ENCODE results near the gene PLEKHA7.
"Not testable (repeated sequence)": the region's sequence is repeated elsewhere in the genome, so short reads cannot be mapped to it uniquely, and the experiment has no call there.

The PLEKHA7 gene

GRCh38 chr11:16876837-16877236 is 137.4 kb downstream of the PLEKHA7 start:
- no peak for DNase-seq

DNA sequence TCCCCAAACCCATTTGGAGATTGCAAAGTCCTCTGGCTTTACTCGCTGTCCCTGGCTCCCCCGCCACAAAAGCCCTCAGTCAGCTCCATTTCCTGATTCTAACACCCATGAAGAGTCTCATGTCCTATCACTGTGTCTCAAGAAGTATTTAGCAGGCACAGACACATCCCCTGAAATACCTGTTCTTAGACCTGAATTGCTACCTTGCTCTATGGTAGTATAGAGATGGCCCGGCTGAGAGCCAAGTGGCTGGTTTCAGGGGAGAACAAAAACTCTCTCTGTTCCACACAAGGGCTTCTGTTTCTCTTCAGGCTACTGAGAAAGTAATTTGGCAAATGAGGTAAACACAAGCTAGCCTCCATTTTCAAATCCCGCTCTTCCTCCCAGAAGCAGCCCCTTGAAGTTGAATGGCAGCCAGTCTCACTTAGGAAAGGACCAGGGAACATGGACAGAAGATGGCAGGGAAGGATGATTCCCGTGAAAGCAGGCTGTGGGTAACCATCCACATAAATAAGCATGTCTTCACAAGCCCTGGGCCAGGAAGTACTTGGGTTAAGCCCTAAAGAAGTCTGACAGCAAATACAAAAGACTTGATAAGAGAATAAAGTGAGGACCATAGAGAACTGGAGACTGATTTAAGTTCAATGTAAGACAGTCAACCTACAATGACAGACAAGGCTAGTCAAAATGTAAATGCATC is 138.0 kb downstream of the PLEKHA7 start:
- DNase-seq, result no peak

DNA sequence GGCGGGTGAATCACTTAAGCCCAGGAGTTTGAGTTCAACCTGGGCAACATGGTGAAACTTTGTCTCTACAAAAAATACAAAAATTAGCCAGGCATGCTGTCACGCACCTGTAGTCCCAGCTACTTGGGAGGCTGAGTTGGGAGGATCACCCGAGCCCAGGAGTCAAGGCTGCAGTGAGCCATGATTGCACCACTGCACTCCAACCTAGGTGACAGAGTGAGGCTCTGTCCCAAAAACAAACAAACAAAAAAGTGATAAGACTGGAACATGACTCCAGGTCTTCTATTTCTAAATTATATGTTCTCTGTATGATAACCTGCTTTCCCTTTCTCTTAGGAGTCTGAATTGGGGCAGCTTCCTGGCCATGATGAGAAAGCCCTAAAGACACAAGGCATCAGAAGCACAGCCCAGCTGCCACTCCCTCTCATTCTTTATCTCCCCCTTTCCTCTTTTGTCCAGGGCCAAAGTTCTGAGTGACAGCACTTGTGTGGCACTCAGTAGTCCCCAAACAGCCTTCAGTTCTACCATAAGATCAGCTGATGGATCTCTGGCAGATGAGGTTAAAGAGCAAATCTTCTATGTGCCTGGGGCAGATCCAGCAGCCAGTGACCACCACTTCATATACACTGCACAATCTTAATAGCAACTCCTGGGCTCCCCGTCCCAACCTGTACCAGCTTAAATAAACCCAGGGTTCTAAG is 139.8 kb downstream of the PLEKHA7 start:
- DNase-seq, result no peak

- no peak for DNase-seq
Measured at GRCh38 chr11:16873289-16873688, 140.9 kb downstream of the PLEKHA7 start.

GRCh38 chr11:16871368-16871767 is 142.8 kb downstream of the PLEKHA7 start:
- no peak for DNase-seq

- no peak for DNase-seq
Measured at GRCh38 chr11:16867097-16867496, 147.1 kb downstream of the PLEKHA7 start.

GRCh38 chr11:16864428-16864827 is 149.8 kb downstream of the PLEKHA7 start:
- DNase-seq, result not testable (repeated sequence)

- DNase-seq, result no peak
Measured at GRCh38 chr11:16863389-16863788, 150.8 kb downstream of the PLEKHA7 start.

DNA sequence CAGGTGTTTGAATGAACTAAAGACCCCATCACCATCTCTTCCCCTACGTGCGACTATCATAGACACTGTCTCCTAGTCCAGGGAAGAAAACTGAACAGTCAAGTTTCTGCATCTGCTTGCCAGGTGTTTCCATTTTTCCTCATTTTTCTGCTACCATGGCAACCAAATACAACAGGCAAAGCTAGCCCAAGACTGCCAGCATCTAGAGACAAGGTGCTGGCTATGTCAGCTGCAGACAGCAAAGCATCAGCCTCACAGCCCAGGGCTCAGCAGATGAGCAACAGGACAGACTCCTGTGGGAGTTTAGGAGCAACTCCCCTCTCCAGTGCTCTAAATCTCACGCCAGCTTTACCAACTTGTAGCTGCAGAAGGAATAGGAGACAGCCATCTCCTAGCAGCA is 151.5 kb downstream of the PLEKHA7 start:
- DNase-seq, result no peak

- DNase-seq, result no peak
Measured at GRCh38 chr11:16861862-16862261, 152.4 kb downstream of the PLEKHA7 start.

DNA sequence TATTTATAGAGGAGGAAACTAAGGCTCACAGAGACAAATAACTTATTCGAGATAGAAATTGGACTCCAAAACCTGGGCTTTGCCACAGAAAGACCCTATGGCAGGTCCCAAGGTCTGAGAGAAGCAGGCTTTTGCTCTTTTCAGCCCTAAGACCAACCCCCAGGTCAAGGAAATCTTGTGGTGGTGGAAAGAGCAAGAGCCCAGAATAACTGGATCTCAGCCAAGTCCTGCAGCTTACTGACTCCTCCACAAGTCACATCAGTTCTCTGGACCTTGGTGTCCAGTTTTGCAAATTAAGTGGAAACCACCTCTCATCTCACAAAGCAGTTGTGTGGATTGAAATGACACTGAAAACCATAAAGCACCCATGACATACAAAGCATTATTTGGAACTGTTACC is 153.6 kb downstream of the PLEKHA7 start:
- no peak for DNase-seq

DNA sequence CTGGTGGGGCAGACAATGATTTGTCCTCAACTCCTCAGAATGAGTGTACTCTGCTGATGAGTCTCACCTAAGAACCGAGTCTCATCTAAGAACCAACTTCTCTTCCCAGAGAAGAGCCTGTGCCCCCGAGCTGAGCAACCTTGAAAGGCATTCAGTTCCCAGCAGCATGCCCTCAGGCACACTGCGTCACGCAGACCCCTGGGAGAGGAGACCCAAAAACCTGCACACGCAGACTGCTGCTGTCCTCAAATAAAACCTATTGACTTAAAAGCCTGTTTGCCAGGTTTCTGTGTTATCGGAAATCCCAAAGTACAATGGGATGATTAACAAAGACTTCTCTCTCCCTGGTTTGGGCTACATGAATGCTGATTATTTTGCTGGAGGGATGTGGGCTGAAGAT is 154.6 kb downstream of the PLEKHA7 start:
- no peak for DNase-seq

DNA sequence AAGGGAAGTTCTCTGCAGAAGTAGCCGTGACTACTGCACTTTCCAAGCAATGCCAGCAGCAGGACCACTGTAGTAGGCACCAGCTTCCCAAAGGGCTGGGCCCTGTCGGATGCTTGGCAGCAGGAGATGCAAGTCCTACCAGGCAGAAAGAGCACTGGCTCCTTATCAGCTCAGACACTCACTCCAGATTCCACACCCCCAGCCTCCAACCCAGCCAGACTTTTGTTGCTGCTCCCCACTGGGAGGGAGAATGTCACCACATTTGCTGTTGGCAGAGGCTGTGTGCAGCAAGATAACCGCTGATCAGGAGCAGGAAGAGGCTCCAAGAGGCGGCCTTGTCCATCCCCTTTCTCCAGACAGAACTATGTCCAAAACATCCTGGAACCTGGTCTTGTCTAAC is 157.0 kb downstream of the PLEKHA7 start:
- DNase-seq, result no peak

- DNase-seq, result no peak
Measured at GRCh38 chr11:16856022-16856471, 158.2 kb downstream of the PLEKHA7 start.

GRCh38 chr11:16854979-16855378 is 159.2 kb downstream of the PLEKHA7 start:
- no peak for DNase-seq

DNA sequence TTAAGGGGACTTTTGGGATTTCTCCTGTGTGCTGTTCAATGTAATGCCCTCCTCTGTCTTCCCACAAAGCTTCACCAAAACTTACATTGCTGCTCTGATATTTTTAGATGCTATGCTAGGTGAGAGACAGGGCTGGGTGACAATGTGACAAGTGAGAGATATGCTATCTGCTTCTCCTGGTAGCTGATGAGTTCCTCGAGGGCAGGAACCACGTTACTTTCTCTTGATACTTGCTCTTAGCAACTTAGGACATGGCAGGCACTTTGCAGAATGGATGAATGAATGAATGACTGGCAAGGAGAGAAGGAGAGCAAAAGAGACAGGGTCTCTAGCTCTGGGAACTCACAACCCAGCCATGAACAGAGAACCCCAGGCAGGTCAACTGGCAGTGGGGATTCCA is 160.4 kb downstream of the PLEKHA7 start:
- DNase-seq, result no peak

GRCh38 chr11:16853266-16853665 is 160.9 kb downstream of the PLEKHA7 start:
- no peak for DNase-seq

DNA sequence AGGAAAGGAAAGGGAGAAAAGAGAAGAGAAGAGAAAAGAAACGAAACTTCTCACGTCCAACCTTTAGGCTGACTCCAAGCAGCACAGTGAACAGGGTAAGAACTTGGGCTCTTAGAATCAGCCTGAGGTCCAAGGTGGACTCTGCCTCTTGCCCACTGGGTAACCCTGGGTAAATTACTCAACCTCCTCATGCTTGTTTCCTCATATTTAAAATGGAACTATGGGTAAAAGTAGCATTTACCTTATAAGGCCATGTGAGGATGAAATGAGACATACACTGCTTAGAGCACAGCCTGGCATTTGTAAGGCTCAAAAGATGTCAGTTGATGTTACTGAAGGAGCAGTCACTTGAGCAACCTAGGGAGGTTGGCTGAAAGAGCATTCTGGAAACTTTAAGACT is 167.9 kb downstream of the PLEKHA7 start:
- DNase-seq, result no peak

GRCh38 chr11:16844268-16844771 is 169.9 kb downstream of the PLEKHA7 start:
- no peak for DNase-seq

DNA sequence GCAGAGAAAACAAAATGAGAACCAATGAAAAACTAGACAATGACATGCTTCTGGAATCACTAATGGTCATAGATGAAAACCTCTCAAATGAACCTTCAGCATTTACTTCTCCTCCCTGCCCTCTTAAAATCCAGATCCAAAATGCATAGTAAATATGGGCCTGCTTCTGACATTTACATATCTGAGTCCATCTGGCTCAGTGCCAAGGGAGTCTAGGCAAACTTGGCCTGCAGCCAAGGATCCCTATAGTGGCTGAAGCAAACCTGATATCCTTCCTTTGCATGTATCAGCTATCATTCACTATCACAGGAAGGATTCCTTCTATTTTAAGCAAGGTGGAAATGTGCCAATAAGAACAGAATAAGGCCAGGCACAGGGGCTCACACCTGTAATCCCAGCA is 170.9 kb downstream of the PLEKHA7 start:
- DNase-seq, result no peak

DNA sequence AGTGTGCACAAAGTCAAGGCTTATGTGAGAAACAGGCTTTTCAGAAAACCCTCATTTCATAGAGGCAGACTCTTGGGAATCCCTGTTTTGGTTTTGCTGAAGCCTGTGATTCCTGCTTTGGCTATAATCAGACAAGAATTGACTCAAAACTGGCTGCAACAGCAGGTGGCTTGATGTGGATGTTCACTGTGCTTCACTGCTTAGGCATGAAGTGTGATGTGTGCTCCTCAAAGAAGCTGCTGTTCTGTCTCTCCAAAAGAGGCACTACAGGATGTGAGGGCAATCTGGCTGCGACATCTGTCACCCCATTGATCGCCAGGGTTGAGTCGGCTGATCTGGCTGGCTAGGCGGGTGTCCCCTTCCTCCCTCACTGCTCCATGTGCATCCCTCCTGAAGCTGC is 172.2 kb downstream of the PLEKHA7 start:
- no peak for DNase-seq

DNA sequence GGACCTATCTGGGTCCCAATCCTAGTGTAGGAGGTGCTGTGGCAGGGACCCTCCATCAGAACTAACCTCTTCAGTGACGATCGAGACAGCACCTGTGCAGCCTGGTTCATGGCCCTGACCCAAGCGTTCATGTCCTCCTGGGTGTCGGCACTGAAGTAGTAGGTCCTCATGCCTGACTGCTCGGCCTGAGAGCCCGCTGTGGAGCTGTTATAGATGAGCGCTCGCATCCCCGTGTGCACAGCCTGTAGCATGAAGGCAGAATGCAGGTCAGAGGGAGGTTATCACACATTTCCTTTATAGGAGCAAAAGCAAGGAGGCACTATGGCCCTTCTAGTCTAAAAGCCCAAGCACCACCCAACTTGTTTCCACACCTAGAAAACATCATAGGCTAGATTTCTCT is 172.7 kb downstream of the PLEKHA7 start:
- DNase-seq, result no peak

- no peak for DNase-seq
Measured at GRCh38 chr11:16840951-16841350, 173.3 kb downstream of the PLEKHA7 start.

DNA sequence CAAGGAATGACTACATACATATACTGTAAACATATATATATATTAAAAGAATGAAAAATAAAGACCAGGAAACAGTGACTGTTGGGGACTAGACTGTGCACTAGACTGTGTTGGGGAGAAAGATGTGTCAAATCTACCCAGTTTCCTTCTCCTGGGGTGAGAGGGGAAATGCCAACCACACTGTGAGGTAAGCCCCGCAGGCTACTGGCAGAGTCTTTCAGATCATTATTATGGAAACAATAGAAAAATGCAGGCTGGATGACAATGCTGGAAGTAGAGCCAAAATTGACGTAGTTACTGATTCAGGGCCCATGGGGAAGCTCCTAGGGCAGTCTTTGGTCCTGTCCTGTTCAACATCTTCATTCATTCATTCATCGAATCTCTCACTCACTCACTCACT is 174.4 kb downstream of the PLEKHA7 start:
- DNase-seq, result no peak

Data from central memory CD4-positive, alpha-beta T cell (primary cell).